GM13977 (cell line): ENCODE results near the gene TNNT1.

Source experiments
- DNase-seq: peaks from one replicate; pipeline ENCODE4 v3.0.0; 2012; ENCODE audit warnings: low spot score
- CTCF ChIP-seq: IDR thresholded peaks from 2 replicates; pipeline ENCODE4 v1.5.1; 2012; ENCODE audit warnings: mild to moderate bottlenecking, control low read depth; ENCODE audit not compliant: insufficient read depth; ENCODE audit errors: extremely low read depth, missing control alignments
- in situ Hi-C: fragments of 300-500 bp; cut with MboI; formaldehyde crosslinking; loops from one replicate; pipeline ENCODE4 v1.12.0; 2022; ENCODE audit warnings: low sequenced_read_pairs, low pct_unique_long_range_greater_than_20kb, mixed read lengths, inconsistent platforms; ENCODE audit not compliant: unreplicated experiment

The TNNT1 gene

GRCh38 chr19:55188625-55189024 lies 39.6 kb upstream of the TNNT1 start:
- in situ Hi-C loops = no loop called here
- no peak for DNase-seq
- TF ChIP-seq CTCF = no peak

DNA sequence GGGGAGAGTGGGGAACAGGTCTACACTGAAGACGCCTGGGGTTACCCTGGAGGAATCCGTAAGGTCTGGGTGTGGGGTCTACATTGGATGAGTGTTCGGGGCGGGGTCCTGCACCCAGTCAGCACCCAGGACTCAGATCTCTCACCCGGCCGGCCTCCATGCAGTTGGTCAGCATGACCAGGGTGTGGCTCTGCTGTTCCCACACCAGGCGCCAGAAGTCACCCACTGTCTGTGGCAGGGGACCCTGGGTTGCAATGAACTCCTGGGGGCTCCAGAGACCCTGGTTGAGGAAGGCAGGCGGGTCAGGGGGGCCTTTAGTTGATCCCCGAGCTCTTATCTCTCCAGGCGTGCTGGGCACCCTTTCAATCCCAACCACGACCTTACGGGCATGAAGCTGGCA lies 37.1 kb upstream of the TNNT1 start:
- no peak for TF ChIP-seq CTCF
- DNase-seq = no peak
- in situ Hi-C loops = no loop called here

DNA sequence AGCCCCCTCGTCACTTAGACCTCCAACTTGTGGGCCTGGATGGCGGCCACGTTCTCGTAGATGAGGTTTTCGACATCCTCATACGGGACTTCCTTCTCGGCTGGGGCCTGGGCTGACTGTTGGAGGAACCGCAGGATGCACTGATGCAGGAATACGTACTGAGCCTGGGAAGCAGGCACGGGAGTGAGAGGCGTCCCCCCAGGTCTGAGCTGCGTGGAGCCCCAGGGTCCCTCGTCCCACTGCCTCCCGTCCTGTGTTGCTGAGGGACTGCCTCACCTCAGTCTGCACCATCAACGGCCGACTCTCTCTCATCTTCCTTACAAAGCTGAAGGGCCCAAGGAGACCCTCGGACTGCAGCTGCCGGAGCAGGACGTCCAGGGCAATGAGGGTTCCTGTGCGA lies 32.7 kb upstream of the TNNT1 start:
- in situ Hi-C loops = no loop called here
- TF ChIP-seq CTCF = no peak
- DNase-seq = no peak

DNA sequence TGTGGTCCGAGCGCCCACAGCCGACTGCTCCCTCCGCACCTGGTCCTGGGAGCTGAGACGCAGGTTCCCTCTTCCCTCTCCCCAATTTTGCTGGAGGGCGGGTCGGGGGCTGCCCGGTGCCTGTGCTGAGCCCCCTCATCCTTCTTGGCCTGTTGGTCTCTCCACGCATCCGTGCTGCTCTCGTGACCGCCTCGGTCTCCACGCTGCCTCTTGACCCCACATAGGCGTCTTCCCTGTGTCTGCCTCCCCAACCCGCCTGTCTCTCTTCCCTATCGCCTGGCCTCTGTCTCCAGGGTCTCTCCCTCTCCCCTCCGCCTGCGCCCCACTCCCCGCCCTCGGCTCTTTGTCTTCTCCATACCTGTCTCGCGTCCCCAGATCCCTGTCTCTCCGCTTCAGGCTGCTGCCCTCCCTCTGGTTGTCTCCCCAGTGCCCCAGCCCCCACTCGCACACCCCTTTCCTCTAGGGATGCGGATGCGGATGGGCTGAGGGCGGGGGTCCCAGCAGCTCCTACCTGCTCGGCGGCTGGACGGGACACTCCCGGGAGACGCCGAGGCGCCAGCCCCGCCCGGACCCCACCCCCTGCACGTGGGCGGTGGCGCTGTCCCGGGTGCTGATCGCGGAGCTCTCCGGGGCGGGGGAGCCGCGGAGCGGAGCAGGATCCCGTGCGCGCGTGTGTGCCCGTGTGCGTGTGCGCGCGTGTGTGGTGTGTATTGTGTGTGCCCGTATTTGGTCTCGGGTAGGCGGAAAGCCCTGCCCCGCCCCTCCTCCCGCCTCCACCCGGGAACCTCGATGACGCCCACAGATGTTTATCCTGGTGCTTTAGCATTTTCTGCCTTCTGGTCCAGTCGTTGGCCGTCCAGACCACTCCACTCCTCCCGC lies 30.8 kb upstream of the TNNT1 start, which contains the start of gene SYT5:
Gene SYT5, minus strand, starts transcription at position 684 of the 879 bp plus-strand sequence. CDS start 1,248 bp downstream, outside the sequence.
- in situ Hi-C loops = no loop called here
- peak; percentile 86 for DNase-seq
- TF ChIP-seq CTCF = no peak

GRCh38 chr19:55178781-55179599 lies 30.0 kb upstream of the TNNT1 start:
- no peak for TF ChIP-seq CTCF
- peak; percentile 99 for DNase-seq
- in situ Hi-C loops = no loop called here

- no peak for TF ChIP-seq CTCF
- in situ Hi-C loops = no loop called here
- DNase-seq = no peak
These were observed 27.1 kb upstream of the TNNT1 start for GRCh38 chr19:55176076-55176475.
